H1 (cell line): Measurements from ENCODE around the gene MXD3. TPM values are rescaled to one million over a fixed set of nuclear protein-coding genes. Genes with fewer than 3 reads are reported as not detected.

Experiments
- BACH1 ChIP-seq: IDR thresholded peaks from 2 replicates; pipeline ENCODE4 v1.6.1; 2012; ENCODE audit warnings: low read length, improper control_type of control experiment
- BCL11A ChIP-seq, 2 experiments: IDR thresholded peaks; one replicate each; pipeline ENCODE4 v1.6.1; 2011; ENCODE audit warnings: low read depth in 2 of 2, low read length in 2 of 2, mild to moderate bottlenecking in 2 of 2
- CHD2 ChIP-seq: IDR thresholded peaks from 2 replicates; pipeline ENCODE4 v1.6.1; 2012; ENCODE audit warnings: low read length, improper control_type of control experiment
- EGR1 ChIP-seq: IDR thresholded peaks from 2 replicates; pipeline ENCODE4 v1.6.1; 2011; ENCODE audit warnings: low read depth, low read length, borderline replicate concordance
- FOSL1 ChIP-seq: IDR thresholded peaks from 2 replicates; pipeline ENCODE4 v1.6.1; 2011; ENCODE audit warnings: mild to moderate bottlenecking, low read depth, low read length, moderate library complexity; ENCODE audit not compliant: insufficient read depth
- HDAC6 ChIP-seq: IDR thresholded peaks from one replicate; pipeline ENCODE4 v1.7.1; 2012; ENCODE audit warnings: low read depth, mild to moderate bottlenecking, inconsistent platforms, low read length, moderate library complexity
- JUN ChIP-seq: IDR thresholded peaks from 2 replicates; pipeline ENCODE4 v1.6.1; 2011; ENCODE audit warnings: low read depth, mild to moderate bottlenecking, improper control_type of control experiment, low read length
- JUND ChIP-seq: IDR thresholded peaks from 2 replicates; pipeline ENCODE4 v1.6.1; 2011; ENCODE audit warnings: mild to moderate bottlenecking, improper control_type of control experiment, low read length
- KDM5A ChIP-seq: fragments of 200-600 bp; IDR thresholded peaks from 2 replicates; pipeline ENCODE4 v1.7.1; 2012; ENCODE audit warnings: mild to moderate bottlenecking, low read length, inconsistent platforms, mixed read lengths
- NANOG ChIP-seq: IDR thresholded peaks from 2 replicates; pipeline ENCODE4 v1.6.1; 2011; ENCODE audit warnings: low read length, low read depth, mild to moderate bottlenecking, inconsistent platforms; ENCODE audit not compliant: insufficient read depth, poor library complexity, severe bottlenecking
- NRF1 ChIP-seq: IDR thresholded peaks from 2 replicates; pipeline ENCODE4 v1.6.1; 2011; ENCODE audit warnings: mild to moderate bottlenecking, low read depth, low read length, improper control_type of control experiment
- PHF8 ChIP-seq: fragments of 200-600 bp; sonication (generic); conservative IDR thresholded peaks from 2 replicates; pipeline ENCODE4 v1.7.1; 2012; ENCODE audit warnings: low read depth, mild to moderate bottlenecking, inconsistent platforms, low read length, moderate library complexity
- RBBP5 ChIP-seq: IDR thresholded peaks from 2 replicates; pipeline ENCODE4 v1.7.1; 2012; ENCODE audit warnings: low read depth, mild to moderate bottlenecking, inconsistent platforms, low read length, moderate library complexity, borderline replicate concordance
- RFX5 ChIP-seq: IDR thresholded peaks from 2 replicates; pipeline ENCODE4 v1.6.1; 2011; ENCODE audit warnings: low read depth, low read length, improper control_type of control experiment, borderline replicate concordance
- RXRA ChIP-seq: IDR thresholded peaks from 2 replicates; pipeline ENCODE4 v1.6.1; 2011; ENCODE audit warnings: low read depth, mild to moderate bottlenecking, low read length, moderate library complexity; ENCODE audit not compliant: insufficient read depth
- SAP30 ChIP-seq: fragments of 300-600 bp; sonication (generic); IDR thresholded peaks from 2 replicates; pipeline ENCODE4 v1.7.1; 2012; ENCODE audit warnings: low read length, moderate library complexity, mild to moderate bottlenecking, inconsistent platforms; ENCODE audit not compliant: insufficient read depth, insufficient replicate concordance
- SIRT6 ChIP-seq: IDR thresholded peaks from one replicate; pipeline ENCODE4 v1.7.1; 2012; ENCODE audit warnings: low read length, inconsistent platforms
- SP1 ChIP-seq: IDR thresholded peaks from 2 replicates; pipeline ENCODE4 v1.6.1; 2011; ENCODE audit warnings: low read depth, low read length
- SP4 ChIP-seq: IDR thresholded peaks from 2 replicates; pipeline ENCODE4 v1.6.1; 2012; ENCODE audit warnings: low read length, inconsistent platforms
- SUZ12 ChIP-seq: fragments of 200-600 bp; sonication (generic); IDR thresholded peaks from 2 replicates; pipeline ENCODE4 v1.6.1; 2012; ENCODE audit warnings: mild to moderate bottlenecking, inconsistent platforms, low read length, moderate library complexity, mixed read lengths
- TEAD4 ChIP-seq: IDR thresholded peaks from 2 replicates; pipeline ENCODE4 v1.6.1; 2012; ENCODE audit warnings: low read depth, low read length, inconsistent platforms, mixed read lengths
- polyA plus RNA-seq, 7 experiments: library from polyadenylated mRNA; depleted of rRNA in 3 of 7; stranded (reverse) in 5 of 7; unstranded in 2 of 7; fragments of >200 nt in 5 of 7; fragments of 200-250 nt in 2 of 7; gene quantifications; 1 replicate in 5 of 7; 2 replicates in 1 of 7; 4 replicates in 1 of 7; pipeline versions ENCODE4 v1.2.1 to v1.2.3, GENCODE V29; 2011 to 2013; ENCODE audit warnings: missing spikeins in 2 of 7, mixed read lengths in 2 of 7
- total RNA-seq: library from RNA; stranded (reverse); fragmentation: NEBNext Ultra II Directional; extraction: Animal tissue kit (Norgen Biotek cat#: 25700); gene quantifications from 2 replicates; pipeline ENCODE4 v1.2.1, GENCODE V29; 2021
- TF ChIP-seq, protein P1 (sequence below): IDR thresholded peaks from 2 replicates; pipeline ENCODE4 v1.6.1; 2012; ENCODE audit warnings: inconsistent platforms
- TF ChIP-seq, protein P2 (sequence below): IDR thresholded peaks from 2 replicates; pipeline ENCODE4 v1.6.1; 2012; ENCODE audit warnings: low read length, inconsistent platforms

The MXD3 gene
- total and polyA plus RNA-seq, 2 of the 8 experiments (the other 6 are each of a cell fraction or from before 2014, with no cell fraction given), result 6.5 to 7.7 TPM

DNA sequence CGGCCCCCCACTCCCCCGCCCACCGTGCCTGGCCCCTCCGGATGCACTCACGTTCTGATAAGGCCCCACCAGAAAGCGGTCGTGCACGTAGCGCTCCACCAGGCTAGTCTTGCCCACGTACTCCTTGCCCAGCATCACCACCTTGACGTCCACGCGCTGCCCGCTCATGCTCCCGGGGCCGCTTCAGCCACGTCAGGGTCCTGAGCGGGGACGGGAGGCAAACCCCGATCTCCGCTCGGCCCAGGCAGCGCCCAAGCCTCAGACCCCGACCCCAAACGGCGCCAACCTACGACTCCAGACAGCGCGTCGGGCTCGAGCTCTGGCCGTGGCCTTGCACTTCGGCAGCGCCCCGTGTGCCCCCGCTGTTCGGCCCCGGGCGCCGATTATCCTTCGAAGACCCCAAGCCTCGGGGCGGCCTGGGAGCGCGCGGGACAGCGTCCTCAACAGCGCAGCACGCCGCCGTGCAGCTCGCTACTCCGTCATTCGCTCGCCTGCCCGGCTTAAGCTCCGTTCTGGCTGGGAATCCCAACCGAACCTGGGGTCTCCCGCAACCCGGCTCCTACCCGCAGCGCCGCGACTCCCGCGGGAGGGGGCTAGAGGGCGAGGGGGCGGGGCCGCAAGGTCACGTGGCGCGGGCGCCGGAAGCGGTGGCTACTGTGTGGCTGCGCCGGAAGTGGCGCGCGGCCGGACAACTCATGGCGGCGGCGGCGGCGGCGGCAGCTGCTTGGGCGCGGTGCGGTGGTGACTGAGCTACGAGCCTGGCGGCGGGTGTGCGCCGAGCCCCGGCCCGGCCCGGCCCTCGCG lies 8.4 kb downstream of the MXD3 start, which contains the start of the genes PRELID1 and RAB24 (continued):
- TF ChIP-seq BACH1 (no peak), CHD2 (no peak), NANOG (peak; percentile 7), RBBP5 (no peak), FOSL1 (no peak), SUZ12 (no peak), SP1 (no peak), RFX5 (no peak), NRF1 (no peak), SP4 (no peak), EGR1 (no peak), KDM5A (no peak), RXRA (no peak), SAP30 (no peak), SIRT6 (no peak), PHF8 (peak; percentile 57; the same call in 1 of the 2 replicates), BCL11A (IDR thresholded peaks at IDR 0.05; ENCODE audit: low read depth in 2 of 2, low read length in 2 of 2) (no peak), HDAC6 (no peak), JUND (peak; percentile 27; the same call in 1 of the 2 replicates), JUN (no peak), TEAD4 (no peak)
- TF ChIP-seq, protein P1, sequence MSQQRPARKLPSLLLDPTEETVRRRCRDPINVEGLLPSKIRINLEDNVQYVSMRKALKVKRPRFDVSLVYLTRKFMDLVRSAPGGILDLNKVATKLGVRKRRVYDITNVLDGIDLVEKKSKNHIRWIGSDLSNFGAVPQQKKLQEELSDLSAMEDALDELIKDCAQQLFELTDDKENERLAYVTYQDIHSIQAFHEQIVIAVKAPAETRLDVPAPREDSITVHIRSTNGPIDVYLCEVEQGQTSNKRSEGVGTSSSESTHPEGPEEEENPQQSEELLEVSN, result peak; percentile 70
- TF ChIP-seq, protein P2, sequence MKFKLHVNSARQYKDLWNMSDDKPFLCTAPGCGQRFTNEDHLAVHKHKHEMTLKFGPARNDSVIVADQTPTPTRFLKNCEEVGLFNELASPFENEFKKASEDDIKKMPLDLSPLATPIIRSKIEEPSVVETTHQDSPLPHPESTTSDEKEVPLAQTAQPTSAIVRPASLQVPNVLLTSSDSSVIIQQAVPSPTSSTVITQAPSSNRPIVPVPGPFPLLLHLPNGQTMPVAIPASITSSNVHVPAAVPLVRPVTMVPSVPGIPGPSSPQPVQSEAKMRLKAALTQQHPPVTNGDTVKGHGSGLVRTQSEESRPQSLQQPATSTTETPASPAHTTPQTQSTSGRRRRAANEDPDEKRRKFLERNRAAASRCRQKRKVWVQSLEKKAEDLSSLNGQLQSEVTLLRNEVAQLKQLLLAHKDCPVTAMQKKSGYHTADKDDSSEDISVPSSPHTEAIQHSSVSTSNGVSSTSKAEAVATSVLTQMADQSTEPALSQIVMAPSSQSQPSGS, result no peak
